ENCODE results near the gene TTLL7.

The TTLL7 gene

DNA sequence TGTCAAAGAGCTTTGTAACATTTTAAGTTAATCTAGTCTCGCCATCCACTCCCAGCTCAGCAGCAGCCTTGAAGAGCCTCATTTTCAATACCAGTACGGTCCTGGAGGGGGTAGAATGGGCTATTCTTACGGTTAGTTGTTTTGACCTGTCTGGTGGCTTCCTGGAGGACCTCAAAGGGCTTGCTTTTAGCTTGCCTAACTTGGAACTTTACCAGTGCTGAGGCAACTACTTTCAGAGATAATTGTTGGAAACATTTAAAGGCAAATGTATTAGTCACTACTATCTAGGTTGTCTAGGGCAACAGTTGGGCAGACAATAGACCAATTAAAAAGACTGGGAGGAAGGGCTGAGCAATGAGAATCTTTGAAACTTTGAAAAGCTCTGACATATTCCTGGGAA, 56.0 kb downstream of the TTLL7 start:
- Histone ChIP-seq H3K9ac (ENCODE audit: low read length) (no peak overlapping the region), H3K9me3 (ENCODE audit: low read length) (no peaks in the 10 kb centered on the region), H3K27ac (ENCODE audit: low read depth, low read length, poor library complexity, severe bottlenecking) (no peak overlapping the region), H3K36me3 (ENCODE audit: insufficient read depth, low read length) (no peaks in the 10 kb centered on the region), H3K9me2 (ENCODE audit: low read depth, low read length) (no peaks in the 10 kb centered on the region), H3K4me1 (ENCODE audit: insufficient read depth, low read length, severe bottlenecking) (no peaks in the 10 kb centered on the region), H3F3A (ENCODE audit: insufficient read depth, low read length) (no peaks in the 10 kb centered on the region), H4K20me1 (ENCODE audit: insufficient read depth, low read length) (no peaks in the 10 kb centered on the region), H3K27me3 (ENCODE audit: insufficient read depth, low read length) (no peaks in the 10 kb centered on the region), H3K4me3 (ENCODE audit: low read depth, low read length, poor library complexity, severe bottlenecking) (no peak overlapping the region), H3K79me2 (ENCODE audit: insufficient read depth, low read length) (no peaks in the 10 kb centered on the region), H2AFZ (ENCODE audit: low read length) (no peak overlapping the region), H3K4me2 (ENCODE audit: low read length) (no peak overlapping the region)
- TF ChIP-seq EZH2 (IDR thresholded peaks at IDR 0.05; ENCODE audit: borderline replicate concordance, low read length) (no peak), CTCF (IDR thresholded peaks at IDR 0.05; ENCODE audit: low read length) (no peak)

GRCh38 chr1:83934550-83934949, 64.4 kb downstream of the TTLL7 start:
- Histone ChIP-seq H3K4me2 (ENCODE audit: low read length) (no peak overlapping the region), H2AFZ (ENCODE audit: low read length) (no peak overlapping the region)

GRCh38 chr1:83932693-83933092, 66.2 kb downstream of the TTLL7 start:
- Histone ChIP-seq H3K36me3 (ENCODE audit: insufficient read depth, low read length) (no peaks in the 10 kb centered on the region), H3K9me3 (ENCODE audit: low read length) (no peaks in the 10 kb centered on the region), H3K79me2 (ENCODE audit: insufficient read depth, low read length) (no peaks in the 10 kb centered on the region), H2AFZ (ENCODE audit: low read length) (no peak overlapping the region), H3K9ac (ENCODE audit: low read length) (no peak overlapping the region), H3K4me3 (ENCODE audit: low read depth, low read length, poor library complexity, severe bottlenecking) (no peak overlapping the region), H3K4me1 (ENCODE audit: insufficient read depth, low read length, severe bottlenecking) (no peaks in the 10 kb centered on the region), H3K9me2 (ENCODE audit: low read depth, low read length) (no peaks in the 10 kb centered on the region), H3K27me3 (ENCODE audit: insufficient read depth, low read length) (no peaks in the 10 kb centered on the region), H3K4me2 (ENCODE audit: low read length) (no peak overlapping the region), H3F3A (ENCODE audit: insufficient read depth, low read length) (no peaks in the 10 kb centered on the region), H4K20me1 (ENCODE audit: insufficient read depth, low read length) (no peaks in the 10 kb centered on the region), H3K27ac (ENCODE audit: low read depth, low read length, poor library complexity, severe bottlenecking) (no peak overlapping the region)
- no peak for TF ChIP-seq CTCF (IDR thresholded peaks at IDR 0.05; ENCODE audit: low read length)
- TF ChIP-seq EZH2 (IDR thresholded peaks at IDR 0.05; ENCODE audit: borderline replicate concordance, low read length) = no peak

More at GRCh38 chr1:83934550-83934949, 64.4 kb downstream of the TTLL7 start:
- Histone ChIP-seq H3F3A (ENCODE audit: insufficient read depth, low read length) (no peaks in the 10 kb centered on the region), H3K27me3 (ENCODE audit: insufficient read depth, low read length) (no peaks in the 10 kb centered on the region), H3K9ac (ENCODE audit: low read length) (no peak overlapping the region), H3K4me1 (ENCODE audit: insufficient read depth, low read length, severe bottlenecking) (no peaks in the 10 kb centered on the region), H3K79me2 (ENCODE audit: insufficient read depth, low read length) (no peaks in the 10 kb centered on the region), H3K36me3 (ENCODE audit: insufficient read depth, low read length) (no peaks in the 10 kb centered on the region), H3K9me2 (ENCODE audit: low read depth, low read length) (no peaks in the 10 kb centered on the region), H3K4me3 (ENCODE audit: low read depth, low read length, poor library complexity, severe bottlenecking) (no peak overlapping the region), H3K27ac (ENCODE audit: low read depth, low read length, poor library complexity, severe bottlenecking) (no peak overlapping the region), H4K20me1 (ENCODE audit: insufficient read depth, low read length) (no peaks in the 10 kb centered on the region), H3K9me3 (ENCODE audit: low read length) (no peaks in the 10 kb centered on the region)
- TF ChIP-seq CTCF (IDR thresholded peaks at IDR 0.05; ENCODE audit: low read length) (no peak), EZH2 (IDR thresholded peaks at IDR 0.05; ENCODE audit: borderline replicate concordance, low read length) (no peak)
